Natural killer cell (primary cell): ENCODE results near the gene HSPB6. TPM values are rescaled to one million over a fixed set of nuclear protein-coding genes. Genes with fewer than 3 reads are reported as not detected.
A peak's percentile ranks its signal among the peaks of the same experiment; 100 is the strongest.

ENCODE experiments used
- ATAC-seq, 3 donors: fragments of 150-1000 bp in 2 of 3; fragments of 200-7000 bp in 1 of 3; cut with Tn5 transposase; 1 replicate in 1 of 3; 2 replicates in 2 of 3; pipeline ENCODE4 v1.10.0; 2021; ENCODE audit warnings: mild to moderate bottlenecking in 2 of 3, moderate library complexity in 2 of 3
- DNase-seq, 2 donors: peaks; one replicate each; pipeline versions ENCODE4 v3.0.0 to v3.0.0-alpha.2; 2013 to 2021; ENCODE audit warnings: mixed read lengths in 1 of 2
- H3K27ac ChIP-seq: one replicate; pipeline ENCODE4 v1.5.1; 2013; ENCODE audit warnings: mild to moderate bottlenecking, low read length
- H3K27me3 ChIP-seq: one replicate; pipeline ENCODE4 v1.6.1; 2013; ENCODE audit warnings: low read length; ENCODE audit not compliant: control insufficient read depth, insufficient read depth
- H3K36me3 ChIP-seq: one replicate; pipeline ENCODE4 v1.6.1; 2013; ENCODE audit warnings: low read length; ENCODE audit not compliant: control insufficient read depth, insufficient read depth
- H3K4me1 ChIP-seq: one replicate; pipeline ENCODE4 v1.6.1; 2013; ENCODE audit warnings: low read length; ENCODE audit not compliant: control insufficient read depth, insufficient read depth
- H3K4me3 ChIP-seq: one replicate; pipeline ENCODE4 v1.5.1; 2013; ENCODE audit warnings: low read length
- H3K9me3 ChIP-seq: one replicate; pipeline ENCODE4 v1.6.1; 2013; ENCODE audit warnings: low read length; ENCODE audit not compliant: control insufficient read depth, insufficient read depth
- H3K27ac Mint-ChIP-seq, 2 donors: one replicate each; pipeline ENCODE4 v1.8.0; 2022; ENCODE audit warnings: mild to moderate bottlenecking in 2 of 2, mixed read lengths in 2 of 2, moderate library complexity in 1 of 2
- H3K27me3 Mint-ChIP-seq, 2 donors: one replicate each; pipeline ENCODE4 v1.8.0; 2022; ENCODE audit warnings: low read depth in 2 of 2, mixed read lengths in 2 of 2
- H3K36me3 Mint-ChIP-seq: one replicate; pipeline ENCODE4 v1.8.0; 2022; ENCODE audit warnings: mixed read lengths
- H3K4me1 Mint-ChIP-seq, 2 donors: one replicate each; pipeline ENCODE4 v1.8.0; 2022; ENCODE audit warnings: mixed read lengths in 2 of 2
- H3K4me3 Mint-ChIP-seq: one replicate; pipeline ENCODE4 v1.8.0; 2022; ENCODE audit warnings: mild to moderate bottlenecking, moderate library complexity, mixed read lengths
- H3K9me3 Mint-ChIP-seq, 2 donors: one replicate each; pipeline ENCODE4 v1.8.0; 2022; ENCODE audit warnings: mixed read lengths in 2 of 2
- WGBS: methylation state at CpG from one replicate; pipeline ENCODE4 v1.1.7; 2013; ENCODE audit warnings: missing lambda C conversion rate; ENCODE audit not compliant: insufficient coverage; 5-methylcytosine and 5-hydroxymethylcytosine counted together
- intact Hi-C: fragments of 100-400 bp; cut with micrococcal nuclease; formaldehyde crosslinking; loops from one replicate; pipeline ENCODE4 v1.14.2; 2022
- total RNA-seq, 4 donors: library from RNA; stranded (reverse); fragments of 120-200 nt in 1 of 4; gene quantifications; one replicate each; pipeline versions ENCODE4 v1.2.3 to v1.2.4, GENCODE V29; 2013 to 2022
- TF ChIP-seq, protein P1 (sequence below): fragments of 200-600 bp; IDR thresholded peaks from one replicate; pipeline ENCODE4 v1.8.0; 2022; ENCODE audit warnings: antibody characterized with exemption

HSPB6 gene
- total RNA-seq, 3 donors from 2014 or later (not counting 1 experiment from before 2014, with no cell fraction given): not detected

DNA sequence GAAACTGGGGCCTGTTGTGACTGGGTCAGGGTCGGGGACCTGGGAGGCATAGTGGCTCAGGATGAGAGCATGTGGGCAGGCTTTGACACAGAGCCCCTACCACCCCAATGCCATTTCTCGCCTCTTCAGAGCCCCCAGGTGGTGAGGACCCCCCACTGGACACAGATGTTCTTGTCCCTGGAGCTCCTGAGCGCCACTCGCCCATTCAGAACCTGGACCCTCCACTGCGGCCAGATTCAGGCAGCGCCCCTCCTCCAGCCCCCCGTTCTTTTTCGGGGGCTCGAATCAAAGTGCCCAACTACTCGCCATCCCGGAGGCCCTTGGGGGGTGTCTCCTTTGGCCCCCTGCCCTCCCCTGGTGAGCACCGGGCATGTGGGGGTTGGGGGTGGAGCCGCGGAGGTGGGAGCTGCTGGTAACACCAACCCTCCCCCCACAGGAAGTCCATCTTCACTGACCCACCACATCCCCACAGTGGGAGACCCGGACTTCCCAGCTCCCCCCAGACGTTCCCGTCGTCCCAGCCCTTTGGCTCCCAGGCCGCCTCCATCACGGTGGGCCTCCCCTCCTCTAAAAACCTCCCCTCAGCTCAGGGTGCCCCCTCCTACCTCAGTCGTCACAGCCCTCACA, 24.9 kb downstream of the HSPB6 start:
- TF ChIP-seq, protein P1, sequence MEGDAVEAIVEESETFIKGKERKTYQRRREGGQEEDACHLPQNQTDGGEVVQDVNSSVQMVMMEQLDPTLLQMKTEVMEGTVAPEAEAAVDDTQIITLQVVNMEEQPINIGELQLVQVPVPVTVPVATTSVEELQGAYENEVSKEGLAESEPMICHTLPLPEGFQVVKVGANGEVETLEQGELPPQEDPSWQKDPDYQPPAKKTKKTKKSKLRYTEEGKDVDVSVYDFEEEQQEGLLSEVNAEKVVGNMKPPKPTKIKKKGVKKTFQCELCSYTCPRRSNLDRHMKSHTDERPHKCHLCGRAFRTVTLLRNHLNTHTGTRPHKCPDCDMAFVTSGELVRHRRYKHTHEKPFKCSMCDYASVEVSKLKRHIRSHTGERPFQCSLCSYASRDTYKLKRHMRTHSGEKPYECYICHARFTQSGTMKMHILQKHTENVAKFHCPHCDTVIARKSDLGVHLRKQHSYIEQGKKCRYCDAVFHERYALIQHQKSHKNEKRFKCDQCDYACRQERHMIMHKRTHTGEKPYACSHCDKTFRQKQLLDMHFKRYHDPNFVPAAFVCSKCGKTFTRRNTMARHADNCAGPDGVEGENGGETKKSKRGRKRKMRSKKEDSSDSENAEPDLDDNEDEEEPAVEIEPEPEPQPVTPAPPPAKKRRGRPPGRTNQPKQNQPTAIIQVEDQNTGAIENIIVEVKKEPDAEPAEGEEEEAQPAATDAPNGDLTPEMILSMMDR: no peak
- H3K36me3 Mint-ChIP-seq: no peaks in the 10 kb centered on the region
- no peak overlapping the region for H3K4me3 ChIP-seq
- no peaks in the 10 kb centered on the region for H3K9me3 Mint-ChIP-seq
- no peak overlapping the region for H3K4me3 Mint-ChIP-seq
- no peak overlapping the region for H3K27ac Mint-ChIP-seq
- no peaks in the 10 kb centered on the region for H3K9me3 ChIP-seq
- no peaks in the 10 kb centered on the region for H3K4me1 ChIP-seq
- 95% methylated on average over 20 of the region's 21 CpGs for WGBS
- peaks cover 82% of the 10 kb centered on the region for H3K36me3 ChIP-seq
- H3K27me3 ChIP-seq: no peaks in the 10 kb centered on the region
- DNase-seq (no peak), ATAC-seq (no peak)
- intact Hi-C loops: no loop called here
- no peak overlapping the region for H3K27ac ChIP-seq
- no peaks in the 10 kb centered on the region for H3K27me3 Mint-ChIP-seq
- H3K4me1 Mint-ChIP-seq: peaks cover 6 to 22% of the 10 kb centered on the region in 2 donors

DNA sequence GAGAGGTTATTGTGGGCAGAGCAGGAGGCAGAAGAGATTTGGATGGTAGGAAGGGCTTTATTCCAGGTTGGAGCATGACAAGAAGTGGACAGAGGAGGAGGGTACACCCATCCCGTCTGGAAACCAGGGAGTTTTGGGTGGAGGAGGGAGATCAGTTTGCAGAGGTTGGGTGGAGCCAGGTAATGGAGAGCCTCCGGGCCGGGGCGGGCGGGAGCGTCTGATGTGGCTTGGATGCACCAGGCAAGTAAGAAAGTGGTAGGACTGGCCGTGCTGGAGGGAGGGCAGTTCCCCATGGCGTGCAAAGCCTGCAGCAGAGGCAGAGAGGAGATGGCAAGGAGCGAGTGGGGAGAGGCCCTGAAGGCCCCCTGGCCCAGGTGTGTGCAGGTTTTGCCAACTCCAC, 25.5 kb downstream of the HSPB6 start:
- no peaks in the 10 kb centered on the region for H3K27me3 ChIP-seq
- TF ChIP-seq, protein P1: no peak
- no peaks in the 10 kb centered on the region for H3K4me1 ChIP-seq
- Mint-ChIP-seq H3K27me3 (no peaks in the 10 kb centered on the region), H3K4me3 (no peak overlapping the region), H3K36me3 (no peaks in the 10 kb centered on the region), H3K9me3 (no peaks in the 10 kb centered on the region), H3K27ac (peak overlapping the region in 1 of 2 donors; percentile 51), H3K4me1 (peaks cover 6 to 19% of the 10 kb centered on the region in 2 donors)
- ATAC-seq: no peak
- H3K9me3 ChIP-seq: no peaks in the 10 kb centered on the region
- no peak overlapping the region for H3K4me3 ChIP-seq
- intact Hi-C loops: no loop called here
- 94% methylated on average over 9 of the region's 9 CpGs for WGBS
- peaks cover 81% of the 10 kb centered on the region for H3K36me3 ChIP-seq
- H3K27ac ChIP-seq: no peak overlapping the region
- DNase-seq: no peak

DNA sequence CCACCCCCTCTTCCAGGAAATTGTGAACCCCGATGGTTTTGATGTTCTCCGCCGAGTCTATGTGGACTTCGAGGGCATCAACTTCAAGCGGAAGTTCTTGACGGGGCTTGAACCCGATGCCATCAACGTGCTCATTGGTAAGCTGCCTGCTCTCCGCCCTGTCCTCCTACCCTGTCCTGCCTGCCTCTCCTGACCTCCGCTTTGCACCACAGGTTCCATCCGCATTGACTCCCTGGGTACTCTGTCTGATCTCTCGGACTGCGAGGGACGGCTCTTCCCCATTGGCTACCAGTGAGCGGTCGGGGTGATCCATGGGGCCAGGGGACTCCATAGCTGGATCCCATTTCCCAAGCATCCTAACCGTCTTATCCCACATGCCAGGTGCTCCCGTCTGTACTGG, 26.5 kb downstream of the HSPB6 start:
- H3K27ac Mint-ChIP-seq: no peak overlapping the region
- Histone ChIP-seq H3K36me3 (peaks cover 86% of the 10 kb centered on the region), H3K4me3 (no peak overlapping the region), H3K4me1 (no peaks in the 10 kb centered on the region), H3K27me3 (no peaks in the 10 kb centered on the region), H3K9me3 (no peaks in the 10 kb centered on the region), H3K27ac (no peak overlapping the region)
- DNase-seq (no peak), ATAC-seq (no peak)
- H3K27me3 Mint-ChIP-seq: no peaks in the 10 kb centered on the region
- H3K4me1 Mint-ChIP-seq: peaks cover 6 to 16% of the 10 kb centered on the region in 2 donors
- H3K36me3 Mint-ChIP-seq: no peaks in the 10 kb centered on the region
- H3K4me3 Mint-ChIP-seq: no peak overlapping the region
- 97% methylated on average over 18 of the region's 18 CpGs for WGBS
- TF ChIP-seq, protein P1: no peak
- H3K9me3 Mint-ChIP-seq: no peaks in the 10 kb centered on the region
- intact Hi-C loops: no loop called here

DNA sequence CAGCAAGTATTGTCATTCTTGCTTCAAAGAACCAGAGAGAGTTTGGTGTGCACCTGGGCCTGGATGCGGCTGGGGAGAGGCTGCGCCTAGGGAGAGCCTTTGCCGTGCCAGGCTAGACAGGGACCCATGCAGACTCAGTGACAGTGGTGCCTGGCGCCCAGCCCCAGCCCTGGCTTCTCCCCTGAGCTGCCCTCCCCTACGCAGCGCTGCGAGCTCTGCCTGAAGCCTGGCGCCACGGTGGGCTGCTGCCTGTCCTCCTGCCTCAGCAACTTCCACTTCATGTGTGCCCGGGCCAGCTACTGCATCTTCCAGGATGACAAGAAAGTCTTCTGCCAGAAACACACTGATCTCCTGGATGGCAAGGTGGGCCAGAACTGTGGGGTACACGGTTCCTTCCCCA, 27.1 kb downstream of the HSPB6 start:
- Histone ChIP-seq H3K27me3 (no peaks in the 10 kb centered on the region), H3K4me1 (no peaks in the 10 kb centered on the region), H3K36me3 (peaks cover 89% of the 10 kb centered on the region), H3K9me3 (no peaks in the 10 kb centered on the region), H3K27ac (no peak overlapping the region), H3K4me3 (no peak overlapping the region)
- H3K4me1 Mint-ChIP-seq: peaks cover 6 to 15% of the 10 kb centered on the region in 2 donors
- no peaks in the 10 kb centered on the region for H3K36me3 Mint-ChIP-seq
- no peaks in the 10 kb centered on the region for H3K27me3 Mint-ChIP-seq
- WGBS: 91% methylated on average over 11 of the region's 11 CpGs
- intact Hi-C loops: no loop called here
- TF ChIP-seq, protein P1: no peak
- H3K27ac Mint-ChIP-seq: no peak overlapping the region
- no peaks in the 10 kb centered on the region for H3K9me3 Mint-ChIP-seq
- DNase-seq (no peak), ATAC-seq (no peak)
- no peak overlapping the region for H3K4me3 Mint-ChIP-seq
